Embryonic facial prominence (tissue), 1 donor: ENCODE measurements around the gene CSRNP2.

Source experiments
- DNase-seq: peaks from one replicate; pipeline ENCODE4 v3.0.0-alpha.2; 2016; ENCODE audit errors: extremely low spot score

CSRNP2 gene

DNA sequence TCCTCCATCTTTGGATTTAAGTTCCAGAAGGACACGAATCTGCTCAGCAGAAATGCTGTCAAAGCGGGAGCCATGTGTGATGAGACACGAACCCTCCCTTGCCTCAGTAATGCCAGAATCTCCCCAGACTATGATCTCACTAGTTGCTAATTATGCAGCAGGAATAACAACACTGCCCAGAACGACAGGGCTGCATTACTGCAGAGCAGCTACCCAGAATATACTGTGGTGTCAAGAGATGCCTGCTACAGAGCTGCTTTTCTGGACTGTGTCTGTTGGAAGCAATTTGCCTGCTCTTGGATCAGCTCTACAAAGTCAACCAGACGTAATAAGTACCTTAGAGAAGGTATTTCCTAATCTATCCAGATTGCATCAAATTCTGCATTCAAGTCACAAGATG, 5.5 kb downstream of the CSRNP2 start:
- no peak for DNase-seq

DNA sequence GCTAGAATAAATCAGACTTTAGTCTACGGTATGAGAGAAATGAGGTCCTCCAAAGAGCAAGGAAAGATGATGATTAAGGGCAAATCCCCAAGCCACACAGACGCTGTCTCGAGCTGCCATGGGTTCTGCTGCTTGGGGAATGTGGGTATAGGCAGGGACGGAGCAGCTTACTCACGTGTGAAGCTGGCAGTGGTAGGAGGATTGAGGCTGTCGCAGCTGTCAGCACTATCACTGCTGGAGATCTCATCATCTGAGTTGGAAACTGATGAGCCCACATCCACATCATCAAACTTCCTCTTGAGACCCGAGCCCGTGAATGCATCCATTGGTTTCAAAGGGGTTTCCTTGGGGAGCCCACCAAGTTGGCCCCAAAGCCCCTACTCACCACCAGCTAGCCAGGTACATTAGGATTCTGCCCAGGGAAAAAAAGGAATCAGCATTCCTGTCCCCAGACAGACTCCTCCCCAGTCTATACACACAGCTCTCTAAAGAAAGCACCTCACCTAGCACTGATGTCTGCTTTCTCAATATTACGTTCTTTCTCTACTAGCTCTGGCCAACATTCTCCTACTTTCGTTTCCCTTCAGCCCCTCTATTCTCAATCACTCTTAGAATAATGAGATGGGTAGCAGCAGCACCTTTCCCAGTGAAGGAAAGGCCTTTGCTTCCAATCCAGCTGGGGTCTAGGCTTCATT, 7.0 kb downstream of the CSRNP2 start:
- DNase-seq, result no peak

DNA sequence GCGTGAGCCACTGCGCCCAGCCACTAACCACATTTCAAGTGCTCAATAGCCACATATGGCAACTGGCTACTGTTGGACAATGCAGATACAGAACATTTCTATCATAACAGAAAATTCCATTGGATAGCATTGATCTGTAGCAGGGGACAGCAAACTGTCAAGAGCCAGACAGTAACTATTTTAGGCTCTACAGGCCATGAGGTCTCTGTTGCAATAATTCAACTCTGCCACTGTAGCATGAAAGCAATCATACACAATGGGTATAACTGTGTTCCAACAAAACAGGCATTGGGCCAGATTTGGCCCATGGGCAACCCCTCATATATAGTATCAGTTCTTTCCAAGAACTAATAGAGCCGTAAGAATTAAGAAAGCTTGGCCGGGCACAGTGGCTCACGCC, 8.0 kb downstream of the CSRNP2 start:
- DNase-seq, result no peak

DNA sequence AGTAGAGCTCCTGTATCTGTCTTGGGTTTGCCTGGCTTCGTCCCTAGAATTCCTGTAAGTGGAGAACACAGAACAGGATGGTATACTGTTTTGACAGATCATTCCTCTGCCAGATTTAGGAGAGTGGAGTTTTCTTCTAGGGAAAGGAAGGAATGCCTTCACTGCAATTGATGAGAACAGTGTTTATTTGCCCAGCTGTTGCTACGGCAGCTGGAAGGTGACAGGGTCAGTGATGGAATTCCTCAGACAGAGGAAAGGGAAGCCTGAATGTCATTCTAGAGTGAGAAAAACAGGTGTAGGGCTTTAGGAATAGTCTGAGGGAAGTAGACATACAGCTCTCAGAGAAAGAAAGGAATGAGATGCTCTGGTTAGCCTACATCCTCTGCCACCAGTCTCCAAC, 11.7 kb downstream of the CSRNP2 start:
- DNase-seq, result no peak

DNA sequence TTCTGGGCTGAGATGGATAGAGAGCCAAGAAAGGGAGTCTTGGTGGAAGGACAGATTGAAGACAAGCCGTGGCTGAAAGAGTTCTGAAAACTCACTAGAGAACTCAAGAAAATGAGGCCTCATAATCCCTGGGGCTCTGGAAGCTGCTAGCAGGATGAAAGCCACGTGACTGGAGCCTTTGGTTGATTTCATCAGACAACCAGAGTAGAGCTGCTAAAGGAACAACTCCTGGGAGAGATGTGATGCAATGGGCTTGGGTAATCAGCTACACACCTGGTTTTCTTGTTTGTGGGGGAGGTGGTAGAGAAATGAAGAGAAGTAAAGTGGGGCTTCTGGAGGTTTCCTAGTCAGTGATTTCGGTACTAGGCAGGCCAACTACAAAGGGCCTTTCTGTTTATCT, 13.4 kb downstream of the CSRNP2 start:
- no peak for DNase-seq

DNA sequence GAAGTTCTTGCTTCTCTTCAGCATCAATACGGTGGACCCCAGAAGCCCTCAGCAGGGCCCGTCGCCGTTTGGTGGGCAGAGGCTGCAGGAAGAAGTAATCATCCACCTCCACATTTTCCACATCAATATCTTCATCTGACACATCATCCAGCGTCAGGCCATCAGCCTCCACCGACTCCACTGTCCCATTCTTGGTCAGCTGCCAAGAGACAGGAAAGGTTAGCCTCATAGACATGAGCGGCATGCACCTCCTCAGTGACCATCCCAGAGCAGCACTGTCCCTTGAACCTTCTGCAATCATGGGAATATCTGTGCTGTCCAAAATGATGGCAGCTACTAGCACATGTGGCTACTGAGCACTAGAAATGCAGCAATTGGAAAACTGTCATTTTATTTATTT, 15.6 kb downstream of the CSRNP2 start:
- no peak for DNase-seq

DNA sequence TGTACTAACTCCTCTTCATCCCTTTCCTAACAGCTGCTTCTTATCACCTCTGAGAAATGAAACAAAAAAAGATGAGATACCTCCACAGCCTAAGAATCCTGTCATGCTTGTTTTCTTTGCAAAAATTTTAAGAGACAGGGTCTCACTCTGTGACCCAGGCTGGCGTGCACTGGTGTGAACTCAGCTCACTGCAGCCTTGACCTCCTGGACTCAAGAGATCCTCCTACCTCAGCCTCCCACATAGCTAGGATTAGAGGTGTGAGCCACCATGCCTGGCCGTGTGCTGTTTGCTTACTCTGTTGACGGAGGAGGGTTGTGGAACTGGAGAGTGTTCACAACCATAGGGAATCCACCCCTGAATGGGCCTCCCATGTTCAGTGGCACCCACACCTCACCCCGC, 16.2 kb downstream of the CSRNP2 start:
- DNase-seq, result no peak

DNA sequence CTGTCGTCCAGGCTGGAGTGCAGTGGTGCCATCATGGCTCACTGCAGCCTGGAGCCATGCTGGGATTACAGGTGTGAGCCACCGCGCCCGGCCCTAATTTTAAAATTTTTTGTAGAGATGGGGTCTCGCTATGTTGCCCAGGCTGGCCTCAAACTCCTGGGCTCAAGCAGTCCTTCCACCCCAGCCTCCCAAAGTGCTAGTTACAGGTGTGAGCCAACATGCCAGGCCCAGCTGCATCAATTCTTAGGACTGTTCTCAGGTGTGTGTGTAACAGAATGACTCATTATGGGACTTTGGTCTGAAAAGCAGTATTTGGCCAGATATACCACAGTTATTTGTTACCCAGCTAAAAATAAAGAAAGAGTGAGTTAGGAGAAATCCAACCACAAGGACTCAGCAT, 17.9 kb downstream of the CSRNP2 start:
- DNase-seq, result no peak

DNA sequence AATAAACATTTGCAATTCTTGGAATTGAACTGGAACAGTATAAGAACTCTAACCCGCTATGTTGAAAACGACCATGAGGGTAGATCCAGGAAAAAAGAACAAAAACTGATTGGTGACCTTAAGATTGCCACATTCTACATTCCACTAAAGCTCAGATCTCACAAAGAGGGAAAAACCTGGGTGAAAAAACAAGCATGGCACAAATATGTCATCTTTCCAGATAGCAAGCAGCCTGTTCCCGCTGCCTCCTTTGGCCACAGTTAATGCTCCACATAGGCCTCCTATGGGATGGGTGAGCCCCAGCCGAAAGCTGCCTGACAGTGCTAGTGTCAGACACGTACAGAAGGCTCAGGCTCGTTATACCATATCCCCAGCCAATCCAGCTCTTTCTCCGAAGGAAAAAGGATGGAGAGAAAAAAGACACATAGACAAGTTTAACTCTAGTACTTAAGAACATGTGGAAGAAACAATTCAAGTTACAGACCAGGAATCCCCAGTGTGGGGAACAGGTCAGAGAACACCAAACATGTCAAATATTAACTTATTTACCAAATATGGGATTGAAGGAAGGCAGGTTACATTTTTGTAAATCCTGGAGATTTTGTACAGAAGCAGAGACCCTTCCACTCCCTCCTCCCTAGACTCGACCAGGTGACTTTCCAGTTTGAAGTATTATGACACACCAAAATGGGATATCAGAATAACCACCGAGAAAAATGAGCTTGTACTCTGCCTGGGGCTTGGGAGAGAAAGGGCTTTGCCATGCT, 20.6 kb downstream of the CSRNP2 start:
- no peak for DNase-seq

DNA sequence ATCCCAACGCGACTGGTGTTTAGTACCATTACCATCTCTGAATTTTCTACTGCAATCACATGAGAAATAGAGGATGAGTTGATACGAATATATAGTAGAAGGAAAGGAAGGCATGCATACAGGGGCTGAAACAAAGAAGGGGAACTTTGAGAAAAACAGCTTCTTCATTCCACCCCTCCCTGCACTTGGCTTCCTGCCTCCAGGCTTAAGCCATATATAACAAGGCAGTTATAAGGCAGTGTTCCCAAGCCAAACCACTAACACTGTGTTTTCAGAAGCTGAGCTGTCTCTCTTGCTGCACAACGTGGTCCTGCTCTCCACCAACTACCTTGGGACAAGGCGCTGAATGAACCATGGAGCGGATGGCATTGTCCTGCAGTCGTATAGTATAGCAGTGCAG, 24.3 kb downstream of the CSRNP2 start:
- no peak for DNase-seq

DNA sequence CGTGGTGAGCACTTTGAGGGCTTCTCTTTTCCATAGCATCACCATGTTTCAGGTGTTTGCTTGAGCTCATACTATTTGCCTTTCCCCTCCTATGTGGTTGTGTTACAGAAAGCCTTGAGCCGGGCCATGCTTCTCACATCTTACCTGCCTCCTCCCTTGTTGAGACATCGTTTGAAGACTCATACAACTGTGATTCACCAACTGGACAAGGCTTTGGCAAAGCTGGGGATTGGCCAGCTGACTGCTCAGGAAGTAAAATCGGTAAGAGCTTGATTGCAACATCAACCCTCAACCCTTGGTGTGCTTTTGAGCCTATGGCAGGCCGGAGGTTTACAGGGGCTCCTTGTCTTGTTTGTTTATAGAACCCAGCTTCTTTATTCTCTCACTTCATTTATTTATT, 27.2 kb downstream of the CSRNP2 start:
- no peak for DNase-seq

DNA sequence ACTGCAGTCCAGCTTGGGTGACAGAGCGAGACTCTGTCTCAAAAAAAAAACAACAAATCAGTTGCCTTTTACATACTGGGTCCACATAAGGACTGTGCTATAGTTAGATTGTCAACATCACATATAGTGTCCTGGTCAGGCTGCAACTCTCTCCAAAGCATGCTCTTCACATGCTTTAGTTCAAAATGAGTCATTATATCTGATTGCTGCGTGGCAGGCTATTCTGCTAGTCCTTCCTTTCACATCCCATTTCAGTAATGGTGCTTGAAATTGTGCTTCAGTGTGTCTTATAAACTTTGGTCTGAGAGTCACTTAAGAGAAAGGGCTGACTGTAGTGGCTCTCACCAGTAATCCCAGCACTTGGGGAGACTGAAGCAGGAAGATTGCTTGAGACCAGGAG, 28.3 kb downstream of the CSRNP2 start:
- no peak for DNase-seq

DNA sequence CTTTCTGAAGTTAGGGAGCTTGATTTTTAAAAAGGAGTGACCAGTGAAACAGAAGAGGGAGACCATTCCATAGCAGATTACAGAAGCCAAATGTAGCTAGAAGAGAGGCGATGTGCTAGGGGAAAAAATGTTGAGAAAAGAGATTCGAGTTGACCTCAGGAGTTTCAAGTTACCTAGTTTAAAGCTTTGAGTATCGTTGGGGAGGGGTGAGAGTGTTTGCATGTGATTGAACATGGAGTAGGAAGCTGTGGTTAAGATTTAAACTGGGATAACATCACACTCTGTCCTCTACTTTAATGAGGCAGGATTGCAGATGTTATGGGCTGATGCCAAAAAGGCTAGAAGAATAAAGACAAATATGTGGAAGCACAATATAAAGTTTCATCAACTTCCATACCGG, 31.6 kb downstream of the CSRNP2 start:
- no peak for DNase-seq

DNA sequence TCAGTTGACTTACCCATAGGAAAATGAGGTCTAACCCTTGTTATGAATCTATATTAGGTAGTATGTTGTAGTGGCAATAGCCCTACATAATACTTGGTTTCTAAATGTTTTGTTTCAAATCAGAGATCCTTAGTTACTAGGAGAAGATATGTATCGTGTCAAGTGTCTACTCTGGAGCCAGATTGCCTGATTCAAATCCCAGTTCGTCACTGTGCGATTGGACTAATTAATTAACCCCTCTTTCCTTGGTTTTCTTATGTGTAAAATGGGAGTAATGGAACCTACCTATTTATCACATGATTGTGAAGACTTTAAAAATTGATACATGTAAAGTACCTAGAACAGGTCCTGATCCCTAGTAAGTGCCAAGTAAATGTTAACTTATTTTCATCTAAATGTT, 33.9 kb downstream of the CSRNP2 start:
- no peak for DNase-seq

DNA sequence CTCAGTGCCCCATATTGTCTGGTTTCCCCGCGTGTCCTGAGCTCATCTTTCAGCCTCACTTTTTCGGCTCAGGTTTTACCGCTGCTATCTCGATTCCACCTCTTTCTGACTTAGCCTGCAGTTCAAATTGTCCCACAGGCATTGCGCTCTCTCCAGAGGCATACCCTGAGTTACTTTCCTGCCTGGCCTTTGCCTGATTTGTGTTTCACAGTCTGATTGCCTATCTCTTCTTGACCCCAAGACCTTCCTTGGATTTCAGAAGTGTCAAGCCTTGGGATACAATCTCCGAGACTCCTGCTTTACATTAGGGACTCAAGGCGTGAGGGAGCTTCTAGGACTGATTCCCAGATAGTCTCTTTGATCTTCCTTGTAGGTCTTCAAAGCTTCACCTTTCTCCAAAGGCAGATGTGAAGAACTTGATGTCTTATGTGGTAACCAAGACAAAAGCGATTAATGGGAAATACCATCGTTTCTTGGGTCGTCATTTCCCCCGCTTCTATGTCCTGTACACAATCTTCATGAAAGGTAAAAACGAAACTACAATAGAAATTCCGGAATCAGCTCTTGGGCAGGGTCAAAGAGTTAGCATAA, 34.6 kb downstream of the CSRNP2 start:
- DNase-seq, result no peak

DNA sequence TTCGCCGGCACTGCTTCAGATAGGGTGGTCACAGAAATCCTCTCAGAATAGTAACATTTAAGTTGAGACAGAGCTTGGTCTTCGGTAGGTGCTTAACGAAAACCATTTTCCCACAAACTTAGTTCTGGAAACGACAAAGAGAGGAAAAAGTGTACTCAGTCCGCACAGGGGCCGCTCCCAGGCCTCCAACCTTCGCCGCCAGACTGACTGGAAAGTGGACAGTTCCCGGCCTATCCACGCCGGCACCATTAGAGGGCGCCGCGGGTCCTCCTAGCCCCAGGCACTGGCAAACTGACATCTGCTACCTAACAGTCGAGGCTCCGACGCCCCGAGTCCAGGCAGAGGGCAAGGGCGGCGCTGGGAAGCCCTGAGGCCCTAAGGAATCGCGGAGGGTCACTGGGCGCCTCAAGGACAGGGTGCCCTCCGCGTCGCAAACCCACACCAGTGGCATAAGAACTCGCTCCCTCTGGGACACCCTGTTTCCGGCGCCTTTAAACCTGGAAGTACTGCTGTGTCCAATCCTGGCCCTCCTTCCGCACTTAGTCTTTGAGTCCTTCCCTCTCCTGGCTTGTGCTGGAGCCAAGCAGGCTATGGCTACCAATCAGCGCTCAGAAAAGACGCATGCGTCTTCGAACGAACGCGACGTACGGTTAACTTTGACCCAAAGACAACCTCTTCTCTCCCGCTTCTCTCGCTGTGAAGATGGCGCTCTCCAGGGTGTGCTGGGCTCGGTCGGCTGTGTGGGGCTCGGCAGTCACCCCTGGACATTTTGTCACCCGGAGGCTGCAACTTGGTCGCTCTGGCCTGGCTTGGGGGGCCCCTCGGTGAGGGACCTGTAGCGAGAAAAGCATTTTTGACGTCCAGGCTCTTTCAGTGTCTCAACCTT, 35.5 kb downstream of the CSRNP2 start, which contains the start of gene LETMD1:
LETMD1 (plus strand) TSS at position 673 of the 886 bp plus-strand sequence; CDS start at position 703, 30 bp downstream.
- DNase-seq, result peak; percentile 95

DNA sequence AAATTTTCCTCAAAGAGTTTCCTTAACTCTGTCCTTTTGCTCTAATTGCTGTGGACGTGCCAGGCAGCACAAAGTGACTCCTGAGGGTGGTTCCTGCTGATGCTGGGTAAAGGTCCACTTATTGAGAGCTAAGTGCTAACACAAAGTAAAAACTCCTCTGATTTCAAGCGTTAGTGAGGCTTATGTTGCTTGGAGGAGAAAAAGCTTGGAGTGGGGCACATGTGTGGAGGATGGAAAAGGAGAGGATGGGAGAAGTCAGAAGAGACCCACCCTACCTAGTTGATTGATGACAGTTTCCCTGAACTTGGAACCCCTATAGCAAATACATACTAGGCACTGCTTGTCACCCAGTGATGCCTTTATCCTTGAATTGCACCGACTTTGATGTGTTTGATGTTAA, 47.1 kb downstream of the CSRNP2 start:
- DNase-seq, result no peak

DNA sequence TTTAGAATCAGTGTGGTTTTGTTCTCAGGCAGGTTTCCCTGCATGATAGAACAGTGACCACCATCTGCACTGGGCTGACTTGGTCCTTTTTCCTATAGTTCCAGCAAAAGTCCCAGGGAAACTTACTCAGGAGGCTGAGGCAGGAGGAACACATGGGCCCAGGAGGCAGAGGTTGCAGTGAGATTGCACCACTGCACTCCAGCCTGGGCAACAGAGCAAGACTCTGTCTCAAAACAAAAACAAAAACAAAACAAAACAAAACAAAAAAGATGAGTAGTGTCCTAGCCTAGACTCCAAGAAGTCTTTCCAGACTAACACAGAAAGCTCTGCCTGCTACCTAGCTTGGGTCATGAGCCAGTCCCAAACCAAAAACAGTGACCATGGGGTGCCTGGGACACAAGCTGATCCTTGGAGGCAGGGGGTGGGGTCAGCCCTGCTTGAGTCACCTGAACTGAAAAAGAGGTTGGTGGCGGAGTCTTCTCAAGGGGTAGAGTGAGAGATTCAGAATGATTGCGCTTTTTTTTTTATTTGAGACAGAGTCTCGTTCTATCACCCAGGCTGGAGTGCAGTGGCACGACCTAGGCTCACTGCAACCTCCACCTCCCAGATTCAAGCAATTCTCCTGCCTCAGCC, 49.8 kb downstream of the CSRNP2 start:
- no peak for DNase-seq

DNA sequence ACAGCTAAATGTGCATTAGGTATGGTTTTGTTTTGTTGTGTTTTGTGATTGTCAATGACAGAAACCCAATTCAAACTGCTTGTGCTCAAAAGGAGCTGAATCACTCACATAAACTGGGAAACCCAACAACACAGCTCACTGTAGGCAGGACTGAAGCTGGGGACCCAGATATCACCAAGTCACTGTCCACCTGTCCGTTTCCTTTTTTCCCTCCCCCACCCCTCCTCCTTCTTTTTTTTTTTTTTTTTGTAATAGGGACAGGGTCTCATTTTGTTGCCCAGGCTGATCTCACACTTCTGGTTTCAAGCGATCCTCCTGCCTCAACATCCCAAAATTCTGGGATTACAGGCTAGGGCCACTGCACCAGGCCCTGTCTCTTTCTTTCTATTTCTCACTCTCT, 50.3 kb downstream of the CSRNP2 start:
- no peak for DNase-seq

DNA sequence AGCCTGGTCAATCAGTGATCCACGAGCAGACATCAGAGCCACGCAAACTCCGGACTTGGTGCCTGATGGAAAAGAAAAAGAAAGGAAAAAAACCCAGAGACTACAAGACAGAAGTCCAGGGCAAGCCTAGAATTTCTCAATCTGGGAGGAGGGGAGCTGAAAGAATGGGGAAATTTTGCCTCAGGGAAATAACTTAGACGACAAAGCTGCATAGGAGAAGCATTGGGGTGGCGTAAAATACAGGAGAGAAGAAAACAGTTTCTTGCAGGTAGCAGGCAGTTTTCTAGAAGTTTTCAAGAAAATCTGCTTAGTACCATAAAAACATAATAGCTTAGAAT, 54.6 kb downstream of the CSRNP2 start:
- no peak for DNase-seq

DNA sequence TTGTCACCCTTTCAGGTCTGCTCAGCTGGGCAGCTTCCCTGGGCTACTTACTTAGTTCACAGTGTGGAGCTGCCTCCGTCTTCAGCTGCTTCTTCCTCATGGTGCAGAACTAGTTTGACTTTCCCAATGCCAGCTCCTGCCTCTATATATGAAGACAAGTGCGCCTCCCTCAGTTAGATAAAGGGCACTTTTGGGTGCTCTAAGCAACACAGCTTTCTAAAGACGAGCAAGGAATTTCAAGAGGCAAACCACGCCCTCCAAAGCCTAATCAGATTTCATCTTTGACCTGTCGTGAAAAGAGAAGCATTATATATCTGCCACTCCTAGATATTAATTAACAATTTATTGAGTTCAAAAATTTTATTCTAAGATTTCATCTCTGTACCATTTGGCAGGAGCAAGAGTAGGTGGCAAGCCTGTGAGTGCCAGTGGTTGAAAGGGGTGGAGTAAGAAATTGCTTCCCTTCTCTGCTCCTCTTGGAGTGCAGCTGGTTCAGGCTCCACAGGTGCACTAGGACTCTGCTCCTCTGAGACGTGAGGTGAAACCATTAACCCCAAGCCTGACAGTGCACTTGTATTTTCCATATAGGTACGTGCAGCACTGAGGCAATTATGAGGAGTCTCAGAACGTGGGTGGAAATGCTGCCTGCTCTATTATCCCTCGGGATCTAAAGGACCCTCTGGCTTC, 55.1 kb downstream of the CSRNP2 start:
- no peak for DNase-seq
